HG03095 (cell line): ENCODE data around the gene B4GALT2.

Experiments used
- ATAC-seq: cut with Tn5 transposase; IDR thresholded peaks from one replicate; pipeline ENCODE4 v1.9.1; 2021; ENCODE audit warnings: moderate library complexity; ENCODE audit not compliant: unreplicated experiment

Gene B4GALT2

DNA sequence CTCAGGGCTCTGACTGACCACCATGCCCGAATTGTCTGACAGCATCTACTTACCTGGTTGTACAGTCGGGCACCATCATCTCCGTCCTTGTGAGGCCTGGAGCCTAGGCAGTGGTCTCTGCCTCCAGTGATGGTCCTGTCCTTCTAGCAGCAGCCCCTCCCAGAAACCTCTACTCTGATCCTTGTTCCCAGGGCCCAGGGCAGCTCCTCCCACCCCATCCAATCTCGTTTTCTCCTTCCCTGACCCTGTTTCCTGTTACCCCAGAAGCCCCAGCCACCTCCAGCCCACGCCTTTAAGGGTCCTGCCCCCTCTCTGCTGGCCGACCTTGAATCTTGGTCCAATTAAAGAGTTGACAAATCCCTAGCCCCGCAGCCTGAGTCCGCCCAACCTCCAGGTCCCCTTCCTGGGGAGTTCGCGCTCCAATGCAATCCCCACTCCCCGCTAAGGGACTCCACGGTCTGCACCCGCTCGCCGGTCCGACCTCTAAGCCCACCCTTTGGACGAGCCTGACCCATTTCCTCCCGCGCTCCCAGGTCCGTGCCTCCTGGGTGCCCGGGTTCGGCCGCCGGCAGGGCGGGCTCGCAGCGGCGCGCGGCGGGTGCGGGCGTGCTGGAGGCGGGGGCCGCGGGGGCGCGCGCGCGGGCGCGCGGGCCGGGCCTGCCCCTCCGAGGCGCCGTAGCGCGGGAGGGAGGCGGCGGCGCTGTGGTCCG lies at the start of gene B4GALT2:
B4GALT2 (plus strand) TSS at position 660 of the 710 bp plus-strand sequence. CDS start 1,951 bp downstream, outside the sequence.
- ATAC-seq, result no peak

DNA sequence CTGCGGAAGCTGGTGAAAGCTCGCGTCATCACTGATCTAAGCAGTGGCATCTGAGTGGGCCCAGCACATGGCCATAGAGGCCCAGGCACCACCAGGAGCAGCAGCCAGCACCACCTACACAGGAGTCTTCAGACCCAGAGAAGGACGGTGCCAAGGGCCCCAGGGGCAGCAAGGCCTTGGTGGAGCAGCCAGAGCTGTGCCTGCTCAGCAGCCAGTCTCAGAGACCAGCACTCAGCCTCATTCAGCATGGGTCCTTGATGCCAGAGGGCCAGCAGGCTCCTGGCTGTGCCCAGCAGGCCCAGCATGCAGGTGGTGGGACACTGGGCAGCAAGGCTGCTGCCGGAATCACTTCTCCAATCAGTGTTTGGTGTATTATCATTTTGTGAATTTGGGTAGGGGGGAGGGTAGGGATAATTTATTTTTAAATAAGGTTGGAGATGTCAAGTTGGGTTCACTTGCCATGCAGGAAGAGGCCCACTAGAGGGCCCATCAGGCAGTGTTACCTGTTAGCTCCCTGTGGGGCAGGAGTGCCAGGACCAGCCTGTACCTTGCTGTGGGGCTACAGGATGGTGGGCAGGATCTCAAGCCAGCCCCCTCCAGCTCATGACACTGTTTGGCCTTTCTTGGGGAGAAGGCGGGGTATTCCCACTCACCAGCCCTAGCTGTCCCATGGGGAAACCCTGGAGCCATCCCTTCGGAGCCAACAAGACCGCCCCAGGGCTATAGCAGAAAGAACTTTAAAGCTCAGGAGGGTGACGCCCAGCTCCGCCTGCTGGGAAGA lies 48.7 kb upstream of the B4GALT2 start:
- no peak for ATAC-seq

GRCh38 chr1:43930949-43931275 lies 48.1 kb upstream of the B4GALT2 start:
- ATAC-seq, result no peak

DNA sequence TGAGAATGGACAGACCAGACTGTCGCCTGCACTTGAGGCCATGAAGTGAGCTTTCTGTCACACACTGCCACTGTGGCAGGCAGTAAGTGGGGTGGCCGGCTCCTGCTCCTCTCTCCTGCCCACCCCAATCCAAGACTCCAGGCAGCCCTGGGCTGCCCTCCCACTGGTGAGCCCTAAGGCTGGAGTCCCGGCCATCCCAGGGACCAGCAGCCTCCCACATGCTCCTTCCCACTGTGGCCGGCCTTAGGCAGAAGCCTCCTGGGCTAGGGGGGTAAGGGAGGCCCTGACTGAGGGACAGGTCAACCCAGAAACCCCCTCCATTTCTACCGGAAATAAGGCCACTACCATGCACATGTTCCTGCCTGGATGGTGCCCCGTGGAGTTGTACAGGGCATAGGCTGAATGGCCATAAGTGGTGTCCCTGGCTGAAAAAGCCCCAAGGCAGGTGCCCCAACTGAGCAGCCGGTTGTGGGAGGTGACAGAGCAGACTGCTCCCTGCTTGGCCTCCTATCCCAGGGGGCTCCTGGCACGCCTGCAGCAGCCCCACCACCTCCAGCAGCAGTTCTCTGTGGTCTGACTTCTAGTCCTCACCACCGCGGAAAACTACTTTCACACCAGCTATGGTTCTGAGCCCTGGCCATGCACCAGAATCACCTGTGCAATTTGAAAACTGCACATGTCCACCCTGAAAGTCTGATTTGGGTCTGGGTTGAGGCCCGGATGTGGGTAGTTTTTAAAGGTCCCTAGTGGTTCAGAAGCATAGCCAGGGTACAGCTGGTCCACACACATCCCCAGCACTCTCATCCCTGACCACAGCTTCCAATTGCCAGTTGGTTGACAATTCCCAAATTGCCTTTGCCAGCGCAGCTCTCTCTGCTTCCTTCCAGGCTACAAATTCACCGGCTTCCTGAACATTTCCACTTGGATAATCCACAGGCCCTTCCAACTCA lies 47.0 kb upstream of the B4GALT2 start:
- no peak for ATAC-seq

DNA sequence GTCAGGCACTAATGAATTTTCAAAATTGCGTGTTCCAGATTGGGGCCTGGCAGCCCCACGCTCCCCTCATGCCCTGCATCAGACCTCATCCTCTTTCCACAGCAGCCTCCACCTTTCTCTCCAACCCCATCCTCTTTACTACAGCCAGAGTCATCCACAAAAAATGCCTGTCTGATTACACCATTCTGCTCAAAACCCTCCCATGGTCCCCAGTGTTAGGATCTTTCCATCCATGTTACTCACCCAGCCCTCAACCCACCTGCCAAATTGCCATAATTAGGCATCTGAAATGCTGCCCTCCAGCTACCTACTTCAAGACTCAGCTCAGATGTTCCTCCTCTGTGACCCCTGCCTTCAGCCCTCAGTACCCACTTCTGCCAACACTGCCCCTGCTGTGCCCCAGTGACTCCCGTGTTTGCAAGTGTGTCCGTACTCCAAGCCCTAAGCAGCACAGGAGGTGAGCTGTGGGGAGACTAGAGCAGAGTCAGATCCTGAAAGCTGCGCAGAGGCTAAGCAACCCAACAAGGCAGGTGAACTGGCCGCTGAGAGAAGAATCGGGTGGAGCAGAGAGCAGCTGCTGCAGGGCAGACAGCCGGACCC lies 46.1 kb upstream of the B4GALT2 start:
- ATAC-seq, result no peak

DNA sequence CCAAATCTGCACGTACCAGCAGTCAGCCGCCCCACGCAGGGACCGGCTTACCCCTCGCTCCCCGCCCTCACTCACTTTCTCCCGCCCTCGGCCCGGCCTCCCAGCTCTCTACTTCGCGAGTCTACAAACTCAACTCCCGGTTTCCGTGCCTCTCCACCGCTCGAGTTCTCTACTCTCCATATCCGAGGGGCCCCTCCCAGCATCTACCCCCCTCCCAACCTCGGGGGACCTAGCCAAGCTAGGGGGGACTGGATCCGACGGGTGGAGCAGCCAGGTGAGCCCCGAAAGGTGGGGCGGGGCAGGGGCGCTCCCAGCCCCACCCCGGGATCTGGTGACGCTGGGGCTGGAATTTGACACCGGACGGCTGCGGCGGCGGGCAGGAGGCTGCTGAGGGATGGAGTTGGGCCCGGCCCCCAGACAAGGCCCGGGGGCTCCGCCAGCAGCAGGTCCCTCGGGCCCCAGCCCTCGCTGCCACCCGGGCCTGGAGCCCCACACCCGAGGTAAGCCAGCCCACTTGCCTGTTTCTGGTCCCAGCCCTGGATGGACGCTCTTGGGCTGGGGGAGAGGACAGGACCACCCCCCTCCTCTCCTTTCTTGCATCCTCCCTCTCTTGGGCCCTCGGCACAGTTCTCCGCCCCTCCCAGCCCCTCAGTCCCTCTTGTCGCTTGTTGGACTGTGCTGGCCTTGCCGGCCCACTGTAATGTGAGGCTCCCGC lies 45.5 kb upstream of the B4GALT2 start, which contains the start of gene ARTN:
ARTN (plus strand) TSS at position 416 of the 715 bp plus-strand sequence. CDS start 1,856 bp downstream, outside the sequence.
- no peak for ATAC-seq

- ATAC-seq, result no peak
Observed at GRCh38 chr1:43934101-43934985, 44.7 kb upstream of the B4GALT2 start.

DNA sequence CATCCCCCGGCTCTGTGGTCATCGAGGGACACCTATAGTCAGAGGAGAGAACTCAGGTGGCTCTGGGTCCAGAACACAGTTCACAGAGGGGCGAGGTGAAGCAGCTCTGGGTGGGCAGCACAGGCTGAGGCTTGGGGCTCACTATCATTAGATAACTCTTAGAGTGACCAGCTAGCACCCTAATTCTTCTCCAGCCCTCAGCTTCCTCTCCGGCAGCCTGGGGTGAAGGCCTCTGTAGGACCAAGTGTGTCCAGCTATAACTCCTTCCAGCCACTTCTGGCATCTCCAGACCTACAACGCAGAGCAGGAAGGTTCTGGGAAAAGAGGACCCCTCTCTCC lies 44.1 kb upstream of the B4GALT2 start:
- no peak for ATAC-seq

DNA sequence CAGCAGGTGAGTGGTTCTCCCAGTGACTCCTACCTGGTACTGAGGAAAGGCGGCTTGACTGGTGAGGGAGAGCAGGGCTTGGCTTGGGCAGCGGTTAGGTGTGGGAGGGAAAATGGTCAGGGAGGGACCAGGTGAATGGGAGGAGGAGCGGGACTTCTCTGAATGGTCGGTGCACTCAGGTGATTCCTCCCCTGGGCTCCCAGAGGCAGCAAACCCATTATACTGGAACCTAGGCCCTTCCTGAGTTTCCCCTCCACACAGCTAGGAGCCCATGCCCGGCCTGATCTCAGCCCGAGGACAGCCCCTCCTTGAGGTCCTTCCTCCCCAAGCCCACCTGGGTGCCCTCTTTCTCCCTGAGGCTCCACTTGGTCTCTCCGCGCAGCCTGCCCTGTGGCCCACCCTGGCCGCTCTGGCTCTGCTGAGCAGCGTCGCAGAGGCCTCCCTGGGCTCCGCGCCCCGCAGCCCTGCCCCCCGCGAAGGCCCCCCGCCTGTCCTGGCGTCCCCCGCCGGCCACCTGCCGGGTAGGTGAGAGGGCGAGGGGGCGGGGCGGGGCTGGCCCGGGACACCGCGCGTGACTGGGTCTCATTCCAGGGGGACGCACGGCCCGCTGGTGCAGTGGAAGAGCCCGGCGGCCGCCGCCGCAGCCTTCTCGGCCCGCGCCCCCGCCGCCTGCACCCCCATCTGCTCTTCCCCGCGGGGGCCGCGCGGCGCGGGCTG lies 43.1 kb upstream of the B4GALT2 start:
- no peak for ATAC-seq

GRCh38 chr1:43936431-43937151 lies 42.4 kb upstream of the B4GALT2 start:
- no peak for ATAC-seq

- no peak for ATAC-seq
Observed at GRCh38 chr1:43937179-43937865, 41.7 kb upstream of the B4GALT2 start.

DNA sequence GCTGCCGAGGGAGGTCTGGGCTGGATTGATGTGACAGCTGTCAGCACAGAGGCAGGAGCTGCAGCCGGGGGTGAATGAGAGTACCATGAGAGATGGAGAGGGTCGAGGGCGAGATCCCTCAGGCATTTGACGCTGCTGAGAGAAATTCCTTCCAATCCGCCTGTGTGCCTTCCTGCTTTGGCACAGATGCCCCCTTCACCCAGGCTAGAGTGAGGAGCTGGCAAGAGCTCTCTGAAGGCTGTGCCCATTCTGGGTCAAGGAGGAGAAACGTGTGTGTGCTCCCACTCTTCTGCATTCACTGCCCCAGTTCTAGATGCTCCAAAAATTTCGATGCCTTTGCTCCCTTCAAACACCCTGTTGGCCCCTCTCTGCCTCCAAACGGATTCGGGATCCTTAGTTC lies 40.6 kb upstream of the B4GALT2 start:
- no peak for ATAC-seq

DNA sequence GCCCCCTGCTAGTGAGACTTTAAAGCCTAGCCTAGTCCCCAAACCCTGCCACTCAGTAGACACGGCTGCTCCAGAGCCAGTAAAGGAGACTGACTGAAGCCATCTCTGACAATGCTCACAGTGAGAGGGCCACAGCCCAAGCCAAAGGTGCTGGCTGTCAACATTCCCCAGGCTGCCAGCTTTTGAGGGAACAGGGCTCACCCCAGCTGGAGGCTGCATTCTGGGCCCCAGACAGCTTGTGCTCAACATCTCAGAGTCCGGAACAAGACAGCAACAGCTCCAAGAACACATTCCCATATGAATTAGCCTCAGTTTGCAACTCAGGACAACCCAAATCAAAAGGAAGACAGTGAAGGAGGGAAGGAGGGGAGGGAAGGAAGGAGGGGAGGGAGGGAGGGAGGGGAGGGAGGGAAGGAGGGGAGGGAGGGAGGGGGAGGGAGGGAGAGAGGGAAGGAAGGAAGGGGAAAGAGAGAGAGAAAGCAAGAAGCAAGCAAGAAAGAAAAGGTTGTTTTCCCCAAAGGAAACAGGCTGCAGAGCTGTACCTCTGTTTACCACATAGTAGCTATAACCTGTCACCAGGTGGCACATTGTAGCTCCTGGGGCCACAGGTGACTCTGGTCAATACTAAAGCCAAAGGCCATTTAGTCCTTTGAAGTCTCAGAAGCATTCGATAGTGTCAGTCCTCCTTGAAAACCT lies 40.0 kb upstream of the B4GALT2 start:
- ATAC-seq, result no peak

DNA sequence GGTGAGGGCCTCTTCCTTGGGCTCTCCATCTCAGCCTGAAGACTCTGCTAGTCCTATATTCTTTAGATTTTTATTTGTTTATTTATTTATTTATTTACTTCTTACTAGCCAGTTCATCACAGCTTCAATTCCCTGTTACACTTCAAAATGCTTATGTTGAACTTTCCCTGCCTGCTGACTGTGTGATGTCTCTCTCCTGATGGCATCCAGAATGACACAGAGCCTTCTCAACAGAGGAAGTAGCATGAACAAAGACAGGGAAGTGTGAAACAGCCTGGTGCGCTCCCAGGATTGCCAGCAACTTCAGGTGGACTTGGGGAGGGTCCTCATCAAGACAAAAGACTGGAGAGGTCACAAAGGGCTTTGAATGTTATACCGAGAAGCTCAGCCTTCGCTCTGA lies 36.6 kb upstream of the B4GALT2 start:
- ATAC-seq, result no peak

DNA sequence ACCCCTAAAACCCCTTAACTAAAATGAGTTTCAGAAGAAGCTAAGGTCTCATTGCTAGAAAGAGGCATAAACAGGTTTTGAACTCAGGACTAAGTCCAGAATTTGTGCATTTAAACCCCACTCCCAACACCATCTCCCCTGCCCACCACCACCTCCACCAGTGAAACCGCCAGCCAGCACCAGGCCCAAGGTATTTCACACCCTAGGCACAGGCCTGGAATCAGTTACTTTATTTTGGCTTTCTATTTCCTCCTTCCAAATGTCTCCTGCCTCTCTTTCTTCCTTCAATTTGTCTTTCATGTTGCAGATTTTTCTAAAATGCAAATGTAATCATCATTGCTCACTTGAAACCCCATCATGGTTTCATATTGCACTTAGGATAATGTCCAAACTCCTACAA lies 34.1 kb upstream of the B4GALT2 start:
- no peak for ATAC-seq

GRCh38 chr1:43945674-43946235 lies 33.3 kb upstream of the B4GALT2 start:
- ATAC-seq, result no peak
